Astrocyte (in vitro differentiated cells and primary cell): ENCODE data around the gene NPR2. TPM values are rescaled to one million over a fixed set of nuclear protein-coding genes. Genes with fewer than 3 reads are reported as not detected.
A peak's percentile ranks its signal among the peaks of the same experiment; 100 is the strongest.

Source experiments
- DNase-seq: peaks from one replicate; pipeline ENCODE4 v3.0.0-alpha.2; 2010; ENCODE audit warnings: low read depth
- FAIRE-seq: peaks from 2 replicates; lab custom pipeline; 2011; peaks lifted over from hg19 to GRCh38; lab: Jason Lieb, UNC
- H2AFZ ChIP-seq: 2 replicates; pipeline ENCODE4 v1.6.0; 2012; ENCODE audit warnings: low read depth, low read length, inconsistent platforms
- H3K27ac ChIP-seq: 2 replicates; pipeline ENCODE4 v1.5.1; 2011; ENCODE audit warnings: low read depth, low read length, inconsistent platforms
- H3K27me3 ChIP-seq: 2 replicates; pipeline ENCODE4 v1.6.0; 2011; ENCODE audit warnings: low read length, inconsistent platforms; ENCODE audit not compliant: insufficient read depth
- H3K36me3 ChIP-seq: 2 replicates; pipeline ENCODE4 v1.5.1; 2011; ENCODE audit warnings: low read length, inconsistent platforms; ENCODE audit not compliant: insufficient read depth
- H3K4me1 ChIP-seq: 2 replicates; pipeline ENCODE4 v1.5.1; 2011; ENCODE audit warnings: low read length, inconsistent platforms; ENCODE audit not compliant: insufficient read depth
- H3K4me2 ChIP-seq: 2 replicates; pipeline ENCODE4 v1.6.0; 2012; ENCODE audit warnings: low read length, inconsistent platforms
- H3K4me3 ChIP-seq: 2 replicates; pipeline ENCODE4 v1.5.1; 2011; ENCODE audit warnings: low read depth, mild to moderate bottlenecking, low read length, inconsistent platforms; ENCODE audit not compliant: insufficient read depth
- H3K79me2 ChIP-seq: 2 replicates; pipeline ENCODE4 v1.6.0; 2012; ENCODE audit warnings: mild to moderate bottlenecking, low read length, inconsistent platforms; ENCODE audit not compliant: insufficient read depth
- H3K9ac ChIP-seq: 2 replicates; pipeline ENCODE4 v1.6.0; 2012; ENCODE audit warnings: mild to moderate bottlenecking, low read length, inconsistent platforms
- H3K9me3 ChIP-seq: 2 replicates; pipeline ENCODE4 v1.5.1; 2012; ENCODE audit warnings: low read depth, mild to moderate bottlenecking, low read length, inconsistent platforms; ENCODE audit not compliant: insufficient read depth
- H4K20me1 ChIP-seq: 2 replicates; pipeline ENCODE4 v1.6.0; 2012; ENCODE audit warnings: low read length, inconsistent platforms; ENCODE audit not compliant: insufficient read depth
- H3K27ac Mint-ChIP-seq: one replicate; pipeline ENCODE4 v1.8.0; 2021; ENCODE audit warnings: mild to moderate bottlenecking, mixed read lengths; ENCODE audit not compliant: unreplicated experiment
- H3K27me3 Mint-ChIP-seq: one replicate; pipeline ENCODE4 v1.8.0; 2021; ENCODE audit warnings: low read depth, mixed read lengths; ENCODE audit not compliant: unreplicated experiment
- H3K36me3 Mint-ChIP-seq: one replicate; pipeline ENCODE4 v1.8.0; 2021; ENCODE audit warnings: low read depth, mixed read lengths; ENCODE audit not compliant: unreplicated experiment
- H3K4me1 Mint-ChIP-seq: one replicate; pipeline ENCODE4 v1.8.0; 2021; ENCODE audit warnings: low read depth, mixed read lengths; ENCODE audit not compliant: unreplicated experiment
- H3K4me3 Mint-ChIP-seq: one replicate; pipeline ENCODE4 v1.8.0; 2021; ENCODE audit warnings: mild to moderate bottlenecking, moderate library complexity, mixed read lengths; ENCODE audit not compliant: unreplicated experiment
- H3K9me3 Mint-ChIP-seq: one replicate; pipeline ENCODE4 v1.8.0; 2021; ENCODE audit warnings: mild to moderate bottlenecking, mixed read lengths; ENCODE audit not compliant: unreplicated experiment
- CTCF ChIP-seq: IDR thresholded peaks from 2 replicates; pipeline ENCODE4 v1.5.1; 2011; ENCODE audit warnings: low read depth, mild to moderate bottlenecking, inconsistent platforms, low read length, moderate library complexity; ENCODE audit not compliant: insufficient read depth
- EZH2 ChIP-seq: IDR thresholded peaks from 2 replicates; pipeline ENCODE4 v1.6.1; 2012; ENCODE audit warnings: mild to moderate bottlenecking, low read length, inconsistent platforms; ENCODE audit not compliant: insufficient read depth
- total RNA-seq: library from RNA; stranded (reverse); gene quantifications from 2 replicates; pipeline ENCODE4 v1.2.1, GENCODE V29; 2021

NPR2 gene
- total RNA-seq, 1 donor from 2014 or later: 24.6 TPM

- Histone ChIP-seq H2AFZ (no peak overlapping the region), H4K20me1 (no peaks in the 10 kb centered on the region), H3K9ac (no peak overlapping the region), H3K4me3 (no peak overlapping the region), H3K79me2 (no peaks in the 10 kb centered on the region), H3K9me3 (no peaks in the 10 kb centered on the region), H3K4me2 (no peak overlapping the region), H3K36me3 (no peaks in the 10 kb centered on the region), H3K27me3 (no peaks in the 10 kb centered on the region), H3K4me1 (peaks cover 3% of the 10 kb centered on the region), H3K27ac (no peak overlapping the region)
- TF ChIP-seq EZH2 (no peak), CTCF (no peak)
- H3K4me1 Mint-ChIP-seq: peaks cover 2% of the 10 kb centered on the region
- peaks cover 10% of the 10 kb centered on the region for H3K36me3 Mint-ChIP-seq
- FAIRE-seq (no peak), DNase-seq (no peak)
- H3K9me3 Mint-ChIP-seq: peaks cover 1% of the 10 kb centered on the region
- no peak overlapping the region for H3K27ac Mint-ChIP-seq
- H3K27me3 Mint-ChIP-seq: peaks cover 44% of the 10 kb centered on the region
- no peak overlapping the region for H3K4me3 Mint-ChIP-seq
Observed at GRCh38 chr9:35852876-35853865, 61.8 kb downstream of the NPR2 start.

GRCh38 chr9:35854091-35854762 is 62.8 kb downstream of the NPR2 start:
- Histone ChIP-seq H3K4me3 (no peak overlapping the region), H4K20me1 (no peaks in the 10 kb centered on the region), H3K4me1 (no peaks in the 10 kb centered on the region), H3K27me3 (no peaks in the 10 kb centered on the region), H3K4me2 (no peak overlapping the region), H3K79me2 (no peaks in the 10 kb centered on the region), H3K27ac (no peak overlapping the region), H3K36me3 (no peaks in the 10 kb centered on the region), H2AFZ (no peak overlapping the region), H3K9me3 (no peaks in the 10 kb centered on the region), H3K9ac (no peak overlapping the region)
- H3K27me3 Mint-ChIP-seq: peaks cover 46% of the 10 kb centered on the region
- peaks cover 1% of the 10 kb centered on the region for H3K9me3 Mint-ChIP-seq
- peaks cover 8% of the 10 kb centered on the region for H3K36me3 Mint-ChIP-seq
- TF ChIP-seq CTCF: no peak
- no peak for TF ChIP-seq EZH2
- FAIRE-seq (no peak), DNase-seq (no peak)
- peak overlapping the region; percentile 22 for H3K4me3 Mint-ChIP-seq
- no peaks in the 10 kb centered on the region for H3K4me1 Mint-ChIP-seq
- no peak overlapping the region for H3K27ac Mint-ChIP-seq
